NCI-H1417 treated with DMSO at 0.1 percent for 48 hours (cell line): ENCODE measurements around the gene UBTD2.

Experiments used
- DNase-seq: peaks from one replicate; lab custom pipeline; 2025; lab: John Stamatoyannopoulos, UW

Gene UBTD2

GRCh38 chr5:172189693-172190296 is 93.8 kb downstream of the UBTD2 start:
- no peak for DNase-seq

- DNase-seq: no peak
Measured at GRCh38 chr5:172188893-172189692, 94.5 kb downstream of the UBTD2 start.

GRCh38 chr5:172188033-172188892 is 95.3 kb downstream of the UBTD2 start, which contains the start of gene STK10:
STK10 (minus strand) TSS chr5:172188224; CDS start chr5:172188042, 182 bp downstream.
- peak; percentile 13 for DNase-seq

GRCh38 chr5:172187118-172188032 is 96.2 kb downstream of the UBTD2 start:
- no peak for DNase-seq

- no peak for DNase-seq
Measured at GRCh38 chr5:172186114-172186695, 97.4 kb downstream of the UBTD2 start.

- no peak for DNase-seq
Measured at GRCh38 chr5:172185096-172185461, 98.5 kb downstream of the UBTD2 start.

GRCh38 chr5:172183881-172184280 is 99.7 kb downstream of the UBTD2 start:
- no peak for DNase-seq

- DNase-seq: no peak
Measured at GRCh38 chr5:172182291-172182690, 101.3 kb downstream of the UBTD2 start.

GRCh38 chr5:172180936-172181335 is 102.6 kb downstream of the UBTD2 start:
- no peak for DNase-seq

GRCh38 chr5:172178991-172179989 is 104.3 kb downstream of the UBTD2 start:
- no peak for DNase-seq

- DNase-seq: no peak
Measured at GRCh38 chr5:172178301-172178987, 105.1 kb downstream of the UBTD2 start.

- no peak for DNase-seq
Measured at GRCh38 chr5:172177176-172177575, 106.4 kb downstream of the UBTD2 start.

GRCh38 chr5:172175263-172175719 is 108.3 kb downstream of the UBTD2 start:
- no peak for DNase-seq

GRCh38 chr5:172173564-172174153 is 109.9 kb downstream of the UBTD2 start:
- no peak for DNase-seq

- no peak for DNase-seq
Measured at GRCh38 chr5:172172912-172173563, 110.5 kb downstream of the UBTD2 start.

- no peak for DNase-seq
Measured at GRCh38 chr5:172171118-172171517, 112.4 kb downstream of the UBTD2 start.

- DNase-seq: no peak
Measured at GRCh38 chr5:172170251-172170701, 113.3 kb downstream of the UBTD2 start.

GRCh38 chr5:172169216-172169615 is 114.3 kb downstream of the UBTD2 start:
- DNase-seq: no peak
